GM10266 (cell line): ENCODE data around the gene DRICH1.
"Not testable (repeated sequence)": the region's sequence is repeated elsewhere in the genome, so short reads cannot be mapped to it uniquely, and the experiment has no call there.

Source experiments
- DNase-seq: peaks from one replicate; pipeline ENCODE4 v3.0.0; 2012; ENCODE audit errors: extremely low spot score
- TF ChIP-seq, protein P1 (sequence below): IDR thresholded peaks from 2 replicates; pipeline ENCODE4 v1.5.1; 2012; ENCODE audit warnings: mild to moderate bottlenecking, low read depth; ENCODE audit not compliant: control insufficient read depth, insufficient read depth; ENCODE audit errors: missing control alignments

Gene DRICH1

DNA sequence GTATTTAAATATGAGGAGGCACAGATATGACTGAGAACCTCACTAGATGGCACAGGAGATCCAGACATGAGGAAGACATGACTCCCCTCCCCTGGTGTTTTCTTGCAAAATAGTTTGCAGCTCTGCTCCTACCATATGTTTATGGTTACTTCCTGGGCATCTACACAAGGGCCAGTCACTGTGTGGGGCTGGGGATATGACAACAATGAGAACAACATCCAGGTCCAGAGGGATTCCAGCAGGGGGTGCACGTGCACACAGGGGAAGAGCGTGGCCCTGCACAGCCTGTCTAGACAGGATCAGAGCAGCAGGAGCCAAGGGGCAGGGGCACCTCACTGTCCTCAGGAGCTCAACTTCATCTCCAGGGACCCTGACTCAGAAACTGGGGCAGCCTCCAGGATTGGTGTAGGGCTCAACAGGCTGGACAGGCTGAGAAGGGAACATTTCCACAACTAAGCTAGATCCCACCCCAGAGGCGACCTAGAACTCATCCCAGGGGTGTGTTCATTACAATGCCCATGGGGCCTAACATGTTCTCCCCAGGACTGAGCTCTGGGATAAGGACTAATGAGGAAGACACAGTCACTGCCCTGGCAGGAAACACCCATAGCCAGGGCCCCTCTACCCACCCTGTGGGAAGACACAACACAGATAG, 4.6 kb downstream of the DRICH1 start:
- TF ChIP-seq, protein P1, sequence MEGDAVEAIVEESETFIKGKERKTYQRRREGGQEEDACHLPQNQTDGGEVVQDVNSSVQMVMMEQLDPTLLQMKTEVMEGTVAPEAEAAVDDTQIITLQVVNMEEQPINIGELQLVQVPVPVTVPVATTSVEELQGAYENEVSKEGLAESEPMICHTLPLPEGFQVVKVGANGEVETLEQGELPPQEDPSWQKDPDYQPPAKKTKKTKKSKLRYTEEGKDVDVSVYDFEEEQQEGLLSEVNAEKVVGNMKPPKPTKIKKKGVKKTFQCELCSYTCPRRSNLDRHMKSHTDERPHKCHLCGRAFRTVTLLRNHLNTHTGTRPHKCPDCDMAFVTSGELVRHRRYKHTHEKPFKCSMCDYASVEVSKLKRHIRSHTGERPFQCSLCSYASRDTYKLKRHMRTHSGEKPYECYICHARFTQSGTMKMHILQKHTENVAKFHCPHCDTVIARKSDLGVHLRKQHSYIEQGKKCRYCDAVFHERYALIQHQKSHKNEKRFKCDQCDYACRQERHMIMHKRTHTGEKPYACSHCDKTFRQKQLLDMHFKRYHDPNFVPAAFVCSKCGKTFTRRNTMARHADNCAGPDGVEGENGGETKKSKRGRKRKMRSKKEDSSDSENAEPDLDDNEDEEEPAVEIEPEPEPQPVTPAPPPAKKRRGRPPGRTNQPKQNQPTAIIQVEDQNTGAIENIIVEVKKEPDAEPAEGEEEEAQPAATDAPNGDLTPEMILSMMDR, result peak; percentile 49
- DNase-seq, result peak; percentile 28

DNA sequence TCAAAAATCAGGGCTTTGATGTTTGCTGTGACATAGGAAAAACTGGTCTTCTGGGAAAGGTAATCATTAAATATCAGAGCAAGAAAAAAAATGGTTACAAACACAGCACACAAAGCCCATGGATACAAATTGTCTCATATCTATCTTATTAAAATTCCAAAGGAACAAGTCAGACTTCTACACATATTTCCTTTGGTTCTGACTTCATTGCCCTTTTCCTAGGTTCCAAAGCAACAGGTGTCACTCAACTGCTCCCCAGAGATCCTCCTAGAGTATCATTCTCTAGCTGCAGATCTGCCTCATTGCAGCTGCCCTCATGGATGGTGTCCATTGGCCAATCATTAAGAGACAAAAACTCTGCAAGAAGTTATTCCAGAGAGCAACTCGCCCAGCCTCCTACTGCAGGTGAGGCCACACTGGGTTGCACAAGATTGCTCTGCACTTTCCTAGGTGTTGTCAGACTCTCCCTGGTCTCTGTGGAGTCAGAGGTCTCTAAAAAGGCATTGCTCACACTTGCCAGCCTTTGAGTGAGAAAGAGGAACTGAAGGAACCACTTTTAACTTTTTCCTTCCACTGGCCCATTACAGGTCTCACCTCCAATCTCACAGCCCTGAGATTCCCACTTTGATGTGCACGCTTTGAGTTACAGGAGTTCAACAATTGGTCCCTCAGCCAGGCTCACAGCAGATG, 5.7 kb downstream of the DRICH1 start:
- DNase-seq, result no peak
- TF ChIP-seq, protein P1, result no peak

DNA sequence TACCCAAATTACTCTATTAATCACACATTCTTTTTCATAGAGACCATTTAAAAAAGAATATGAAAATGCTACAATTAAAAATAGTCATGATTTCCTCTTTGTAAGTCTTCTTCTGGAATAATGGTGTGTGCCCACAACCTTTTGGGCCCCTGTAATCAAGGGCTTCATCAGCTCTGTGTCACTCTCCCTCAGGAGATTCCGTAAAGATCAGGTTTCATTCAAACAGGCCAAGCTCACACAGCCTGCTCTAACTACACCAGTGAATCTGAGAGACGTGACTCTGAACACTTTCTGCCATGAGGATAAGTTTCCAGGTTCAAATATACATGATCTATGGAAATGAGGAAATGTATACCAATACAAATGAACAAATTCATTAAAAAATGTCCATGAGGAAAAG, 9.5 kb downstream of the DRICH1 start:
- no peak for DNase-seq
- TF ChIP-seq, protein P1, result no peak

DNA sequence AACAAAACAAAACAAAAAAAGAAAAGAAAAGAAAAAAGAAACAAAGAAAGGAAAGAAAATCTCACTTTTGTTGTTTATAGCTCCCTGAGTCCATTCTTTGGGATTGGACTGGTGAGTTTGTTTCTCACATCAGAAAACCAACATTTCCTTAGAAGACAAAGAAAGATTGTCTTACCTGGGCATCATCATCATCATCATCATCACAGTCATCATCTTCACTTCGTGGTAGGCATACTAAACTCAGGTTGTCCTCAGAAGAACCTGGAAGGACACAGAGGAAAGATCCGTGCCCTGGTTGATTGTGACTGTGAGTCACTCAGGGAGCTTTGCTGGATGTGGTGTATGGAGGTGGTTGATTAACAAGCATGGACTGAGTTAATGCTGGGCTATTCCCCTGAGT, 10.2 kb downstream of the DRICH1 start:
- DNase-seq, result not testable (repeated sequence)

DNA sequence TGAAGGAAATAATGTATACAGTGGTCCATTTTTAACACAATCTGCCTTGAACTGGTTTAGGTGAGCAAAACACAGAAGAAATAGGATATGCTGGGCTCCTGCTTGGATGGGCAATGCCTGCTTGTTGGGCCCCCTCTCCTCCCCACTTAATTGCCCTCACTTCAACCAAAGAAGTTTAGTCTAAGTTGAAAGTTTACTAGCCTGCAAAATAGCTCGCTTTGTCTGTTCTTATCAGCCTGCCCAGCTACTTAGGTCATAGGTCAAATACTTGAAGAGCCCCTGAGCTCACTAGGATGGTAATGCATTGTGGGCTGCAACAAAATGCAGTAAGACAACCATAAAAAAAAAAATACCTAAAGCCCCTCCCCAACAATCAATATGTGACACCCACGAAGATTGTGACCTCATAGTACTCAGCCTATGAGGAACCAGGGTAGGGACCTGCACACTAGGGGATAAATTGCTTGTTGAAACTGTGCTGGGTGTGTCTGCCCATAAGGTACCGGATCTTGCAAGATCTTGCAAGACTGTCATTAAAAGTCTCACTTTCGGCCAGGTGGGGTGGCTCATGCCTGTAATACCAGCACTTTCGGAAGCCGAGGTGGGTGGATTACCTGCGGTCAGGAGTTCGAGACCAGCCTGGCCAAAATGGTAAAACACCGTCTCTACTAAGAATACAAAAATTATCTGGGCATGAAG, 10.9 kb downstream of the DRICH1 start:
- TF ChIP-seq, protein P1, result no peak
- no peak for DNase-seq

DNA sequence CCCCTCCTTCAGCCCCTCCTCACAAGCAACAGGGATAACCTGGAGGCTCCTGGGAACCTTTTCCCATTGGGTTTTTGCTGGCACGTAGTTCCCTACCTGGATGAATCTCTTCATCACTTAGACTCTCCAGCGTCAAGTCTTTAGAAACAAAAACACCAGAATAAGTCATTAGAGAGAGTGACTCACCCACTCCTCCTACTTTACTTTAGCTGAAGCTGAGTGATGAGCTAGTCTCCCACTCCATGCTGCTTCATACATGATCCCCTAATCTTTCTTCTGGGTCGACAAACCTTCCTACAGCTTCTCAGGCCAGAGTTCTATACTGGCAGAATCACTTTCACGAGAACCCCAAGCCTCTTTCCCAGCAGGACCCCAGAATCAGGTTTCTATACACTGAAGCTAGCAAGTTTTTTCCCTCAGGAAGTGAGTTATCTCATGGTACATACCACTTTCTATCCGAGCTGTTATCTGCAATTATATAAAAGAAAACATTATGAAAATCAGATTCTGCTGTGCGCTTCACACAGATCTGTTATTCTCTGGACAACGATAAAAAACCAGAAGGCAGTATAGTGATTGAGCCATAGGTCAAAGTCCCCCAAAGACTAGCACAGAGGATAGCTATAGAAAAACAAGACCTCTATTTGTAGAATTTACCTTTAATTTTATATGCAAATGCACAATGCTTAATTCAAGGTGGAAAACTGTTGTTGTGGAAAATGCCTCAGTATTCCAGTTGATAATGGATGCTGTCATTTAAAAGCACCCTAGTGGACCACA, 18.7 kb downstream of the DRICH1 start:
- TF ChIP-seq, protein P1, result no peak
- DNase-seq, result no peak

DNA sequence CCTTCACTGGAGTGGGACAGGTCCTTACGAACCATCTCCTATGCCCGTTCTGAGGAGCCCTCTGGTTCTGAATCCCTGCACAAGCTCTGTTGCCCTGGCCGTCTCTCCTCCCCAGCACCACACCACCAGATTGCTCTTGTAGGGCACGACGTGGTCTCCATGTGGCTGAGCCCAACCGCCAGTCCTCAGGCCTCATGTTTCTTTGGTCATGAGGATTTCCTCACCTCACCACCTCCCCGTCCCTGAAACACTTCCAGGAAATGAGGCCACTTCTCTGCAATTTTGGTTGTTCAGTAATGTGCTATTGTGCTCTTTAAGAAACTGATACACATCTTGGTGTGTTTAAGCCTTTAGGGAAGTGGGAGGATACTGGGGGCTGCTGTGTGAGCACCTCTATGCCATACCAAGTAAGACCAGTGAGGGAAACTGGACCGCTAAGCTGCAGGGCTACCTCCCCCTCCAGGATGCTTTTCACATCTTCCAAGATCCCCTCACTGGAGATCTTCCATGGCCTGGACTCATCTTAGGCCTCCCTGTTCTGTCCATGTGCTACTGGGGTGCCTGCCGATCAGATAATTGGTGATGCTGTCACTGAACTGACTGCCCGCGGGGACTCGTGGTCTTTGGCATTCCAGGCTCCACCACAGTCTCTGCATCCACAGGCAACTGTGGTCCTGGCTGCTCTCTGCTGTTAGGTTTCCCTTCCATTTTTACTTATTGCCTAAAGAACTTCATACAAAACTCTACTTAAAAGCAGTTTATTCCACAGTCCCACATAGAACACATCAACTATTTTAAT, 21.9 kb downstream of the DRICH1 start:
- TF ChIP-seq, protein P1, result no peak
- DNase-seq, result no peak
